GM19397 (cell line): ENCODE results near the gene TRABD.

ENCODE experiments used
- ATAC-seq: cut with Tn5 transposase; IDR thresholded peaks from one replicate; pipeline ENCODE4 v1.9.1; 2021; ENCODE audit warnings: mild to moderate bottlenecking, moderate library complexity; ENCODE audit not compliant: unreplicated experiment

The TRABD gene

DNA sequence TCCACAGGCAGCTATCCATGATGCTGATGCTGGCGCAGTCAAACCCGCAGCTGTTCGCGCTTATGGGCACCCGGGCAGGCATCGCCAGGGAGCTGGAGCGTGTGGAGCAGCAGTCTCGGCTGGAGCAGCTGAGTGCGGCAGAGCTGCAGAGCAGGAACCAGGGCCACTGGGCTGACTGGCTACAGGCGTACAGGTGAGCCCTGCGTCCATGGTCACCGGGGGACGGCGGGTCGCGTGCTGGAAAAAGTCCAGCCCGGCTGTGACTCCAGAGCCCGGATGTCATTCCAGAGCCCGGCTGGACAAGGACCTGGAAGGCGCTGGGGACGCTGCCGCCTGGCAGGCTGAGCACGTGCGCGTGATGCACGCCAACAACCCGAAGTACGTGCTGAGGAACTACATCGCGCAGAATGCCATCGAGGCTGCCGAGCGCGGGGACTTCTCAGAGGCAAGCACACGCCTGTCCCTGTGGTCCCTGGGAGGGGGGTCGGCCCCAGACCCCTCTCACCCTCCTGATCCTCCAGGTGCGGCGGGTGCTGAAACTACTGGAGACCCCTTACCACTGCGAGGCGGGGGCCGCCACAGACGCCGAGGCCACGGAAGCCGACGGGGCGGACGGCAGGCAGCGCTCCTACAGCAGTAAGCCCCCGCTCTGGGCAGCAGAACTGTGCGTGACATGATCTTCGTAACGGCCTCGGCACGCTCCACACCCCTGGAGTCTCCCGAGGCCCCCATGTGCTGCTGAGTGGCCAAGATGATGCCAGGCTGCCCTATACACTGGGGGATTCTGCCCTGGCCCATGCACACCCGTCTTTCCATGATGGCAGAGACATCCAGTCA lies 31.2 kb downstream of the TRABD start:
- no peak for ATAC-seq

DNA sequence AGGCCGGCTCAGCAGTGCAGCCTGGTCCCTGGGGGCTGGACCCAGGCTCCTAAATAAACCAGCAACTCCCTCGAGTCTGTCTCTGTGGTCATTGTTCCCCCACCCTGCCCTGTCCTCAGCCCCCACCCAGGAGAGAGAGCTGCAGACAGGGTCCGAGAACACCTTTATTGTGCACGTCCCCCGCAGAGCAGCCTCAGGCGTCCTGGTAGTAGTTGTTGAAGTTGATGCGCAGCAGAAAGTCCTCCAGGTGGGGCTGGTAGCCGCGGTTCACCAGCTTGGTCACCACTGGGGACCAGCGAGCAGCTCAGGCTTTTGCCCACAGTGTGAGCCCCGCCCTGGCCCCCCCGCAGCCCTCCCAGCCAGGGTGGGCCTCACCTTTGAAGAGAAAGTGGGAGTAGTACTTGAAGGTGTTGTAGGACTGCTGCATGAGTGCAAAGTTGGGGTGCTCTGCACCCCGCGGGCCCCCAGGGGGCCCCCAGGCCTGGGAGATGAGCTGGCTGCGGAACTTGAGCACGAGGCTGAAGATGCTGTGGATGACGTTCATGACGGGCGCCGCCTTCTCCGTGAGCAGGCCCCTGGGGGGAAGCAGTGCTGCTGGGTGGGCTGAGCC lies 31.9 kb downstream of the TRABD start:
- no peak for ATAC-seq

DNA sequence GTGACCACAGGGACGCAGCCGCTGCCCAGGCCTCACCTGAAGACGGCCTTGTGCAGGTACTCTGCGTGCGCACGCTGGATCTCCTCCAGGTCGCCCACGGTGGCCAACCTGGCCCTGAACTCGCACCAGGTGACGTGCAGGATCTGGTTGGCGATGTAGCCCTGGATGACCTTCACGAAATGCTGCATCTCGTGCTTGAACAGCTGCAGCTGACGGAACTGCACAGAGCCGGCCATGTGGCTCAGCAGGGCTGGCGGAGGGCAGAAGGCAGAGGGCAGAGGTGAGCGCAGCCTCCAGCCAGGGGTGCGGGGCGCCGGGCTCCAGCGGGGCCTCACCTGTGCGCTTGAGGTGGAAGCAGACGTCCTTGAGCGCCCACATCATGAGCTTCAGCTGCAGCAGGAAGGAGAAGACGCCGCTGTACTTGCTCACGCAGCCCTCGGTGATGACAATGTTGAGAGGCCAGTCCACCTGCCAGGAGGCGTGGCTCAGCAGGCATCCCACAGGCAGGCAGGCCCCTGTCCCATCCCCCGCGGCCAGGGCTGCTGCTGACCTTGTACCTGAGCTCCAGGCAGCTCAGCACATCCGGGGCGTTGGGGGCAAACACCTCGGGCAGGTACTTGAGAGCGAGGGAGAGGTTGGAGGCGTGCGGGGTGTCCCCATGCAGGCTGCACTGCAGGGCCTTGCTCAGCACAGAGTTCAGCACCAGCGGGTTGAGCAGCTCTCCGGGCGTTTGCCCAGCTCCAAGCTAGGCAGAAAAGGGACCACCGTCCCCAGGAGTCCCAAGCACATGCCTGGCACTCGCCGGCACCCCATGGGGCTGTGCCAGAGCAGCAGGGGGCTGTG lies 32.7 kb downstream of the TRABD start:
- ATAC-seq = no peak

DNA sequence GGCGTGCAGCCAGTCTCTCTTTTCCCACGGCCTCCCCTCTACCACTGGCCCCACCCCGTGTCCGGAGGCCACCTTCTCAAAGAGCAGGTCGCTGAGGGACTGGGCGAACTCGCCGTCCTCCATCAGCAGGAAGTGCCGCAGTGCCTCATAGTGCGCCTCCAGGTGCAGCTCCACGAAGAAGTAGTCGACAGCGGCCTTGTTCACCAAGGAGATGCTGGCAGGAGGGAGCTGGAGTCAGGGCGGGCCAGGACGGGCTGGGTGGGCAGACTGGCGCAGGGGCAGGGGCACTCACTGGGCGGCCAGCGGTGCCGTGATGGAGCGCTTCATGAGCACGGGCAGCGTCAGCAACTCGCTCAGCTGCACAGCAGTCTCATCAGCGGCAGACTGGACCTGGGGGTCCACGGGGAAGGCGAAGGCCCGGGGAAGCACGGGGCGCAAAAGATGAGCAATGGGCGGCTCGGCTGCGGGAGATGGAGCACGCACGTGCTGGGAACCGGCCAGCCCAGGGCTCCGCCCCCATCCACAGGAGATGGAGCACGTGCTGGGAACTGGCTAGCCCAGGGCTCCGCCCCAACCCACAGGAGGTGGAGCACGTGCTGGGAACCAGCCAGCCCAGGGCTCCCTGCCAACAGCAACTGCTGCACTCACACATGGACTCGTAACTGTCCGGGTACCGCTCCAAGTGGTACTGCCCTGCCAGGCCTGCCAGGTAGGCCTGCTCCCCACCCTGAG lies 33.4 kb downstream of the TRABD start:
- ATAC-seq = no peak

DNA sequence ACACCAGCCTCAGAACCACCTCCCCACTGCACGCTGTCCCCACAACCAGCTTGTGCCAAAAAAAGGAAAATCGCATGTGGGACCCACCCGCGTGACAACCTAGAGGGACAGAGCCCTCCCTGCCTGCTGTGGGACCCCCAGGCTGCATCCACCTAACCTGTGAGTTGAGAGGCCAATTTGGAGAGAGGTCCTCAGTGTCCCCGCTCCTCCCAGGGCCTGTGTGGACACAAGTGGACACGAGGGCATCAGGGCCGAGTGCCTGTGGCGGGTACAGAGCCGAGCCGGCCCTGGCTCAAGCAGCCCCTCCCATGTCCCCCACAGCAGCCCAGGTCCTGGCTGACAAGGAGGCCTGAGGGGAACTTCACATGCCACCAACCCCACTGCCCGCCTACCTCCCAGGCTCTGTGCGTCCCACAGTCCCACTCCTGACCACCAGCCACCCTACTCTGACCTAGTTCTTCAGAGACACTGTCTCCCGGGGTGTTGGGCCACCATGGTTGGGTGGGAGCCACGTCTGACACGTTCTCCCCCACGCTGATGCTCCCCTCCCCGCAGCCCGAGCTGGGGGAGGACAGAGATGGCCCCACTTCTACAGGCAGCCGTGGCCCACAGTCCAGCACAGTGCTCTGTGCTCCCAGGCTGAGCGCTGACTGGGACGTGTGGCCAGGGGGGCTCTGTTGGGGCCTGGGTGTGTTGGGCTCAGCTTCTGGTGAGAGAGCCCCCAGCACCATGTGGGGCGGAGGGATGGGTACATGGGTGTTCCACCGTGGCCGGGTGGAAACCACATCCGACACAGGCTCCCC lies 34.3 kb downstream of the TRABD start:
- no peak for ATAC-seq

DNA sequence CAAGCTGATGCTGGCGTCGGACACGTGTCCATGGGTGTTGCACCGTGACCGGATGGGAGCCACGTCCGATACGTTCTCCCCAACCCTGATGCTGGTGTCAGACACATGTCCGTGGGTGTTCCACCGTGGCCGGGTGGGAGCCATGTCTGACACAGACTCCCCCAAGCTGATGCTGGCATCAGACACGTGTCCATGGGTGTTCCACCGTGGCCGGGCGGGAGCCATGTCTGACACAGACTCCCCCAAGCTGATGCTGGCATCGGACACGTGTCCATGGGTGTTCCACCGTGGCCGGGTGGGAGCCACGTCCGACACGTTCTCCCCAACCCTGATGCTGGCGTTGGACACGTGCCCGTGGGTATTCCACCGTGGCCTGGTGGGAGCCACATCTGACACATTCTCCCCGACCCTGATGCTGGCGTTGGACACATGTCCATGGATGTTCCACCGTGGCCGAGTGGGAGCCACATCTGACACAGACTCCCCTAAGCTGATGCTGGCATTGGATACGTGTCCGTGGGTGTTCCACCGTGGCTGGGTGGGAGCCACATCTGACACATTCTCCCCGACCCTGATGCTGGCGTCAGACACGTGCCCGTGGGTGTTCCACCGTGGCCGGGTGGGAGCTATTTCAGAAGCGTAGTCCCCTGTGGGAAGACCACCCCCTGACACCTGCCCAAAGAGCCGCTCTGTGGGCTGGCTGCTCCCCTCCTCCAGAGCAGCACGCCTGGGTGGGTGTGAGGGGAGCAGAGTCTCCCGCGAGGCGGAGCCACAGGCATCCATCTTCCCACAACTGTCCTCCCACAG lies 35.1 kb downstream of the TRABD start:
- ATAC-seq = no peak

DNA sequence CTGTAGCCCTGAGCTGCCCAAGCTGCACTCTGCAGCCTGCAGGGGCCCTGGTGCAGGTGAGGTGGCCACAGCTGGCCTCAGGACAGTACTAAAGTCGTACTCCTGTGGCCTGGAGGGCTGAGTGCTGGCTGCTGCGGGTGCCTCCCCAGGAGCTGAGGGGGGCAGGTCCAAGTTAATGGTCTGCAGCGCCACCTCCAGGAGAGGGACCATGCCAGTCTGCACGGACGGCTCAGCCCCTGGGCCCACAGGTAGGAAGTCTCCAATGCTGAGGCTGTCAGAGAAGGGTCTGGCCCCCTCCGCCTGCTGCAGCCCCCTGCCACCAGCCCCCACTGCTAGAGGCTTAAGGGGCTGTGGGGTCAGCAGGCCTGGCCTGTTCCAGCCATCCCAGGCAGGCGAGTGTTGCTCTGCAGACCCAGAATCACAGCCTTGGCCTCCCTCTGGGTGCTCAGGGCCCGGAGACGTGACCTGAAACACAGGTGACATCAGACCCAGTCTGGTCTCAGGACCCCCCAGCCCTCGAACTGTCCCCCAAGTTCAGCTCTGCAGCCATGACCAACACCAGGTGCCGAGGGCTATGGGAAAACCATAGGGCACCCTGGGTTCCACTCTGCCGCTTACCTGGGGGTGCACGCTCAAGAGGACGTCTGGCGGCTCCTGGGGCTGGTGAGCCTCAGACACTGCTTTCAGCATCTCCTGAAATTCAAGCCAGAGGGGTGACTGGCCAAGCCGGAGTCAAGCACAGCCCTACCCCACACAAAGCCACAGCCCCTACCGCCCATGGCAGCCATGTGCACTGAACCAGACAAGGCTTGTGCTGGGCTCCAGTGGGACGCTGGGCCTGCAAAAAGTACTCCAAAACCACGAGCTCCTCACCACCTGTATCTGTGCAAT lies 35.9 kb downstream of the TRABD start:
- no peak for ATAC-seq

DNA sequence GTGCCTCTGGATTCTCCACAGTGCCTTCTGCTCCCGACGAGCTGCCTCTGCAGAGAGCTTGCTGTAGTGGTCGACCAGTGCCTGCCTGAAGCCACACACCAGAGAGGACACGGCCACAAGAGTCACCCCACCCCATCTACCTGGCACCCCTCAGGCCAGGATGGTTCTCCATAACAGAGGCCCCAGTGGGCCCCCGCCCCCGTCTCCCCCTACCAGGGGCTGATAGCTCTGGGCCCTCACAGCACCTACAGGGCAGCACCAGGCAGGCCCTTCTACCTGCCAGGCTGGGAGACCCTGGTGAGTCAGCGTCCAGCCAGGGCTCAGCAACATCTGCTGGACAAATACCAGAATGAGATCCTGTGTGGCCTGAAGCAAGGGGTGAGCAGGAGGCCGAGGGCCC lies 36.8 kb downstream of the TRABD start:
- ATAC-seq = no peak

DNA sequence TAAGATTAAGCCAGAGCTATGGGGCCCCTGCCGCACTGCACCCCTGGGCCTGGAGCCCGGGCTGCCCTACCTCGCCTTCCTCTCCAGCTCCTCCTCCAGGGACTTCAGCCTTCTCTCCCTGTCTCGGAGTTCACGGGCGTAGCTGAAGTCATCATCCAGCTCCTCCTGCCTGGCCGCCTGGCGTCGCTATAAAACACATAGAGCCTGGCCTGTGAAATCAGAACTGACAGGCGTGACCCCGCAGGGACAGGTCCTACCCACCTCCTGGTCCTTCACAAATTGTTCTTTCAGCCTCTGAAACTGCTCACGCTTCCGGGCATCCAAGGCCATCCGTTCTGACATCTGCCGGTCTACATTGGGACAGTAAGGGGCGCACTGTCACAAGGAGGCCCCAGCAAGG lies 38.4 kb downstream of the TRABD start:
- ATAC-seq = no peak

DNA sequence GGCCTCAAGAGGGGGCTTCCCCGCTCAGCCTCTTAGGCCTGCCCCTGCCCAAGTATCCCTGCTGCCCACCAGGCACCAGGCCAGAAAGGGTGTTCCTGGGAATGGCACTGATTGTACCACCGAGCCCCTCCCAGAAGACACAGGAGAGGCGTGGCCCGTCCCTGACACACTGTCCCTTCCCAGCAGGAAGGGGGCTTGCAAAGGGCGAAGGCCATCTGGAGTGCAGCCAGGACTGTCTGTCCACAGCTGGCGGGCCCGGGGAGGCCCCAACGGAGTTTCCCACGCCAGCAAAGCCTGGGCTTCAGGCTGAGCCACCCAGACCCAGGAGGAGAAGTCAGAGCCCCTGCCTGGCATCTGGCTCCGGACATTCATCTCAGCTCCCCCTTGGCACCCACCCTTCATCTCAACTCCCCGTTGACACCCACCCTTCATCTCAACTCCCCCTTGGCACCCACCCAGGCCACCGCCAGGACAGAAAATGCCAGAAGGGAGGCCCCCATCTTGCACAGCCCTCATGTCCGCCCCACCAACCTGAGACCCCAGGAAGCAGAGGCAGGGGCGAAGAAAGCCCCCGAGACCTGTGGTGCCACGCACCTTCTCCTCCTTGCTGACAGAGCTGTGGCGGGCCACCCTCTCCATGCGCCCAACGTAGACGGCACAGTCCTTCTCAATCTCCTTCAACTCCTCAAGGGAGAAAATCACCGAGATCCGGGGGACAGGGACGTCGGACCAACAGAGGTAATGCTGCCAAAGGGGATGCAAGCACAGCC lies 39.7 kb downstream of the TRABD start:
- ATAC-seq = no peak

DNA sequence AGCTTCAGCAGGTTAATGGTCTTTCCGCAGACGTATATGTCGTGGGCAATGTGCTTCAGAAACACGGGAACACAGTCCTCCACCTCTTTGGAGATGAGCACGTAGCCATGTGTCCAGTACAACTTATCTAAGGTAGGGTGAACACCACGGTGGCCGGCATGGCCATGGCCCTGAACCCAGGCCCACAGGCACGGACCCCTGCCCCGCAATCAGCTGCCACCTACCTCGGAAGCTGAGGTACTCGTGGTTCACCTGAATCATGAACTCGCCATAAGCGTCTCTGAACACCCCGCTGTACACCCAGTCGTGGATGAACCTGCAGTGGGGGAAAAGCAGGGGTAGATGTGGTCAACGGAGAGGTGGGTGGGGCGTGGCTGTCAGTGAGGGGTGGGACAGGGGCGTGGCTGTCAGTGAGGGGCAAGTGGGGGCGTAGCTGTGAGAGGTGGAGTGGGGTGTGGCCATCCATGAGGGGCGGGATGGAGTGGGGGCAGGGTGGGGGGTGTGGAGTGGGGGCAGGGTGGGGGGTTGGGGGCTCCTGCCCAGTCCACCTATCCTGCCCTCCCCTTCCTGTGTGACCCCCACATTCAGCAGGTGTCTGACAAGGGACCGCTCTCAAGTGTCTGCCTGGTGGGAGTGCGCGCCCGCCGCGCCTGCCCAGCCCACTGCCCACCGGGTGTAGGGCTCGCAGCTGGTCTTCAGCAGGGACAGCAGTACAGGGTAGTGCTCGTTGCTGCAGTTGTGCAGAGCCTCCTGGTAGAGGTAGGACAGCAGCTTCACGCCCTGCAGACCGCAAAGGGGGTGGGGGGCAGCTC lies 40.6 kb downstream of the TRABD start:
- no peak for ATAC-seq

DNA sequence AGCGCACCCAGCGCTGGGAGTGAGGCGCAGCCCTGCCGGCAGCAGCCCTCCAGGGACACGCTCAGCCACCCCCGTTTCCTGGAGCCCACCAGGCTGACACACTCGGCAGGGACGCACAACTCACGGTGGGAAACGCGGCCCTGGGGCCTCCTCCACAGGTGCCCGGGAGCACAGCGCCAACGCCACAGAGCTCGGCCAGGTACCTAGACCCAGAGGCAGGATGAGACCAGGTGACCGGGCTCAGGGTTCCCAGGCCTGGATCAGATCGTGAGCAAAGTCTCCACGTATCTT lies 41.1 kb downstream of the TRABD start:
- ATAC-seq = no peak

DNA sequence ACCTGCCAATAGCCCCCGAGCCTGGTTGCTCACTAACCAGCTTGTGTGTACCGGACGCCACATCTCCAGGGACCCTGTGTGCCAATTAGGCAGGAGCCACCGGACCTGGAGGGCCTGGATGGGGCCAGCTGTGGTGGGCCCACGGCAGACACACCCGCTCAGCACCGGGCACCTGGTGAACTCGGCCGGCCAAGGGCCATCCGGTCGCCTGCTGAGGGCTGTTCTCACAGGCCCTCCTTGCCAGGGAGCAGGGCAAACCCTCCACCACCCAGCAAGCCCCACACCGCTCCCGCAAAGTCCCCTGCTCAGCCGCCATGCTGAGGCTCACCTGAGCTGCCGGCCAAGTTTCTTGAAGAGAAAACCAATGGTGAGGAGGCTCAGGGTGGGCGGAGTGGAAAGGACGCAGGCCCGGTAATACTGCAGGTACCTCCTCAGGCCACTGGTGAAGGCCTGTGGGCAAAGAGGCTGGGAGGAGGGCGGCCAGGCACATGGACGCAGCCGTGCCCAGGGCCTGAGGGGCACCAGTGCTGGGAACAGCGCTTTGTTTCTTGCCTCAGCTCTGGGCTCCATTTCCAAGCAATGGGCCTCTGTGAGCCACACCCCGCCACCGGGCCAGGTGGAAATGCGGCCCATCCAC lies 42.0 kb downstream of the TRABD start:
- ATAC-seq = no peak

DNA sequence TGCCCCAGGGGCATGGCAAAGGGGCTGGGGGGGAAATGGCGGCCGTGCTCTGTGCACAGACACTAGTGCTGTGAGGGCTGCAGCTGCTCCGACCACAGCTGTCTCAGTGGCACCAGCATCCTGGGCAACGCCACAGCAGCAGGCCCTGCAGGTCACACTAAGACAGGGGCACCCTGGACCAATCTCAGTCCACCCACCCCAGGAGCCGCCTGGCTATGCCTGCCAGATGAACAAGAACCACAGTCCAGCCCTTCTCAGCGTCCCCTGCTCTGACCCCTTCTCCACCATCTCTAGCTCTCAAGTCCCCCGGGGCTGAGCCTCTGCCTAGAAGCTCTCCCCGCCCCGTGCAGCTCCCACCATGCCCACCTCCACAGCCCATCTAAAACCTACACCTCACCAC lies 42.7 kb downstream of the TRABD start:
- ATAC-seq = no peak

DNA sequence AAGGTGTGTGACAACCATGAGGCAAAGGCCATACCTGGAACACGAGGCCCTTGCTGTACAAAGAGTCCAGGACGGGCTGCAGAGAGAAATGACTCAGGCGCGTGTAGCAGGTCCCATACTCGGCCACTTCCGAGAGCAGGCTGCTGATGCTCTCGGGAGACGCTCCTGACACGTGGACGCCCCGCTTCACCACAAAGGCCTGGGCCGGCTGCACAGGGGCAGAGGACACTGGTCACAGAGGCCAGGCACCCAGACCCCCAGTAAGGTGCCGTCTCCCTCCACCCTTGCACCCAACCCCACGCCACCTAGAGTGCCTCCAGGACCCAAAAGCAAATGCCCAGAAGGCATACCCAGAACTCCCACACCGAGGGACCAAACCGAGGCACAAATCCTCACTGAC lies 43.7 kb downstream of the TRABD start:
- no peak for ATAC-seq

DNA sequence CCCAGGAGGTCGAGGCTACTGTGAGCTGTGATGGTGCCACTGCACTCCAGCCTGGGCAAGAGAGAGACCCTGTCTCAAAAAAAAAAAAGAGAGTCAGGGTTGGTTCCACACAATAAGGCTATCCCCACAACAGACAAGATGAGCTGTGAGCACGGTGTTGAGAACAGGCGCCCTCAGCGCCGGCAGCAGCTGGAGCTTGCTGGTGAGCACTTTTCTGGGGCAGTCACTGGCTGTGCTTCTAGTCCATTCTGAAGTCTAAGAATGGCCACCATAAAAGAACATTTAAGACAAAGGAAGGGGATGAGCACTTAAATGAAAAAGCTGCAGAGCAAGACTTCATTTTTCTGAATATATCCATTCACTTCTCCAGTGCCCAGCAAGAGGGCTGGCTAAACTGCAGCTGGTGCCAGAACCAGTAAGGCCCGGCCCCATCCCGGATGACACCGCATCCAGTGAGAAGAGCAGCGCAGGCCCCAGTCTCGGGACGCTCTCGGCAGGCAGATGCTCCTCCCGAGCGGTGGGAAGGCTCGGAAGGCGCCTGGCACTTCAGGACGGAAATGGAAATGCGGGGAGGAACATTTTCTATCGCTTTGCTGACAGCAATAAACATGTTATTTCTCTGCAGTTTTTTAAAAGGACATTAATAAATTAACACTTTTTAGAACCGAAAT lies 46.9 kb downstream of the TRABD start:
- no peak for ATAC-seq
